ENCODE data around the gene VPS4A. TPM values are rescaled to one million over a fixed set of nuclear protein-coding genes. Genes with fewer than 3 reads are reported as not detected.
"Not testable (repeated sequence)": the region's sequence is repeated elsewhere in the genome, so short reads cannot be mapped to it uniquely, and the experiment has no call there.

The VPS4A gene
- total RNA-seq, 2 experiments from 2014 or later, result 32.3 to 34.9 TPM

GRCh38 chr16:69286941-69287713, 24.0 kb upstream of the VPS4A start:
- H3K4me3 Mint-ChIP-seq, result no peak overlapping the region
- no peak for DNase-seq
- CTCF ChIA-PET, result interaction anchor here (0.7 to 7.1 kb wide), 15 partner anchors 10 to 440 kb away, joined by 3 to 103 read pairs (median 4); partner anchors contain the start of genes CHTF8 and UTP4
- H3K27me3 Mint-ChIP-seq, result no peaks in the 10 kb centered on the region
- POLR2A ChIA-PET, result interaction anchor here (0.9 to 1.9 kb wide), 2 partner anchors 101 to 137 kb away, joined by 3 to 6 read pairs; partner anchors contain the start of gene SNTB2
- H3K4me1 Mint-ChIP-seq, result peaks cover 2% of the 10 kb centered on the region
- peaks cover 2% of the 10 kb centered on the region for H3K36me3 Mint-ChIP-seq (ENCODE audit: low read depth)
- no peaks in the 10 kb centered on the region for H3K9me3 Mint-ChIP-seq
- H3K27ac Mint-ChIP-seq, result no peak overlapping the region

- H3K27ac Mint-ChIP-seq; H3K4me1 Mint-ChIP-seq; H3K27me3 Mint-ChIP-seq; H3K4me3 Mint-ChIP-seq; POLR2A ChIA-PET; DNase-seq; H3K36me3 Mint-ChIP-seq (ENCODE audit: low read depth); H3K9me3 Mint-ChIP-seq: not testable (repeated sequence)
- CTCF ChIA-PET, result interaction anchor here (1.2 kb wide), 1 partner anchor 142 kb away, joined by 3 read pairs; no protein-coding TSS in a partner anchor
These were observed 19.5 kb upstream of the VPS4A start for GRCh38 chr16:69291657-69292056.

- H3K4me1 Mint-ChIP-seq, result no peaks in the 10 kb centered on the region
- no peaks in the 10 kb centered on the region for H3K27me3 Mint-ChIP-seq
- H3K9me3 Mint-ChIP-seq, result no peaks in the 10 kb centered on the region
- no peaks in the 10 kb centered on the region for H3K36me3 Mint-ChIP-seq (ENCODE audit: low read depth)
- DNase-seq, result no peak
- POLR2A ChIA-PET, result no interaction called here
- no peak overlapping the region for H3K27ac Mint-ChIP-seq
- H3K4me3 Mint-ChIP-seq, result no peak overlapping the region
- CTCF ChIA-PET, result interaction anchor here (0.6 kb wide), 1 partner anchor 189 kb away, joined by 4 read pairs; no protein-coding TSS in a partner anchor
These were observed 17.7 kb upstream of the VPS4A start for GRCh38 chr16:69293401-69293800.

- Mint-ChIP-seq H3K4me3 (no peak overlapping the region), H3K36me3 (ENCODE audit: low read depth) (no peaks in the 10 kb centered on the region), H3K27ac (no peak overlapping the region), H3K4me1 (no peaks in the 10 kb centered on the region), H3K27me3 (no peaks in the 10 kb centered on the region), H3K9me3 (no peaks in the 10 kb centered on the region)
- ChIA-PET POLR2A (no interaction called here), CTCF (interaction anchor here (0.6 kb wide), 1 partner anchor 189 kb away, joined by 4 read pairs; no protein-coding TSS in a partner anchor)
- DNase-seq, result no peak
These were observed 17.1 kb upstream of the VPS4A start for GRCh38 chr16:69294051-69294450.

- H3K27me3 Mint-ChIP-seq, H3K4me3 Mint-ChIP-seq: not testable (repeated sequence)
- CTCF ChIA-PET, result interaction anchor here (2.1 kb wide), 1 partner anchor 146 kb away, joined by 5 read pairs; no protein-coding TSS in a partner anchor
These were observed 14.4 kb upstream of the VPS4A start for GRCh38 chr16:69296771-69297170.

GRCh38 chr16:69298261-69298660, 12.9 kb upstream of the VPS4A start:
- no peaks in the 10 kb centered on the region for H3K4me1 Mint-ChIP-seq

More at GRCh38 chr16:69296771-69297170, 14.4 kb upstream of the VPS4A start:
- H3K9me3 Mint-ChIP-seq; H3K36me3 Mint-ChIP-seq (ENCODE audit: low read depth); DNase-seq; H3K4me1 Mint-ChIP-seq; H3K27ac Mint-ChIP-seq: not testable (repeated sequence)
- POLR2A ChIA-PET, result interaction anchor here (0.6 to 0.7 kb wide), 2 partner anchors 42 to 409 kb away, joined by 3 read pairs; no protein-coding TSS in a partner anchor

GRCh38 chr16:69301187-69301586, 10.0 kb upstream of the VPS4A start:
- H3K4me3 Mint-ChIP-seq, result no peak overlapping the region
- no peak for DNase-seq
- no peak overlapping the region for H3K27ac Mint-ChIP-seq
- no peaks in the 10 kb centered on the region for H3K27me3 Mint-ChIP-seq
- no peaks in the 10 kb centered on the region for H3K4me1 Mint-ChIP-seq
- H3K36me3 Mint-ChIP-seq (ENCODE audit: low read depth), result peaks cover 9% of the 10 kb centered on the region
- CTCF ChIA-PET, result interaction anchor here (1.2 kb wide), 1 partner anchor 152 kb away, joined by 3 read pairs; no protein-coding TSS in a partner anchor
- H3K9me3 Mint-ChIP-seq, result no peaks in the 10 kb centered on the region
- POLR2A ChIA-PET, result interaction anchor here (1.0 kb wide), 1 partner anchor 11 kb away, joined by 4 read pairs; the partner anchor contains the start of gene VPS4A

More at GRCh38 chr16:69298261-69298660, 12.9 kb upstream of the VPS4A start:
- DNase-seq, result no peak
- H3K27me3 Mint-ChIP-seq, result no peaks in the 10 kb centered on the region
- CTCF ChIA-PET, result interaction anchor here (0.6 kb wide), 1 partner anchor 166 kb away, joined by 3 read pairs; no protein-coding TSS in a partner anchor
- peaks cover 6% of the 10 kb centered on the region for H3K36me3 Mint-ChIP-seq (ENCODE audit: low read depth)
- no peaks in the 10 kb centered on the region for H3K9me3 Mint-ChIP-seq
- POLR2A ChIA-PET, result no interaction called here
- H3K4me3 Mint-ChIP-seq, result no peak overlapping the region
- H3K27ac Mint-ChIP-seq, result no peak overlapping the region

- no peak overlapping the region for H3K4me3 Mint-ChIP-seq
These were observed 9.3 kb upstream of the VPS4A start for GRCh38 chr16:69301861-69302260.

GRCh38 chr16:69302301-69302700, 8.8 kb upstream of the VPS4A start:
- no peak overlapping the region for H3K27ac Mint-ChIP-seq
- no peaks in the 10 kb centered on the region for H3K9me3 Mint-ChIP-seq
- no peaks in the 10 kb centered on the region for H3K27me3 Mint-ChIP-seq
- H3K4me3 Mint-ChIP-seq, result no peak overlapping the region
- CTCF ChIA-PET, result interaction anchor here (0.9 kb wide), 1 partner anchor 152 kb away, joined by 3 read pairs; no protein-coding TSS in a partner anchor
- POLR2A ChIA-PET, result interaction anchor here (0.6 kb wide), 1 partner anchor 595 kb away, joined by 3 read pairs; no protein-coding TSS in a partner anchor
- H3K36me3 Mint-ChIP-seq (ENCODE audit: low read depth), result peaks cover 9% of the 10 kb centered on the region
- H3K4me1 Mint-ChIP-seq, result no peaks in the 10 kb centered on the region
- DNase-seq, result no peak

More at GRCh38 chr16:69301861-69302260, 9.3 kb upstream of the VPS4A start:
- H3K27ac Mint-ChIP-seq, result no peak overlapping the region
- no peaks in the 10 kb centered on the region for H3K9me3 Mint-ChIP-seq
- H3K27me3 Mint-ChIP-seq, result no peaks in the 10 kb centered on the region
- no peaks in the 10 kb centered on the region for H3K4me1 Mint-ChIP-seq
- POLR2A ChIA-PET, result no interaction called here
- CTCF ChIA-PET, result interaction anchor here (0.9 to 1.2 kb wide), 2 partner anchors 152 kb away, joined by 3 read pairs; no protein-coding TSS in a partner anchor
- no peak for DNase-seq
- peaks cover 9% of the 10 kb centered on the region for H3K36me3 Mint-ChIP-seq (ENCODE audit: low read depth)

- no peak for DNase-seq
- Mint-ChIP-seq H3K4me3 (no peak overlapping the region), H3K4me1 (peaks cover 10% of the 10 kb centered on the region), H3K9me3 (no peaks in the 10 kb centered on the region), H3K27ac (no peak overlapping the region), H3K36me3 (ENCODE audit: low read depth) (peaks cover 15% of the 10 kb centered on the region), H3K27me3 (no peaks in the 10 kb centered on the region)
- ChIA-PET CTCF (no interaction called here), POLR2A (interaction anchor here (0.7 kb wide), 1 partner anchor 174 kb away, joined by 3 read pairs; the partner anchor contains the start of genes CHTF8 and UTP4)
These were observed 5.1 kb upstream of the VPS4A start for GRCh38 chr16:69306031-69306430.

GRCh38 chr16:69307091-69307490, 4.1 kb upstream of the VPS4A start:
- no peak overlapping the region for H3K4me3 Mint-ChIP-seq
- H3K27me3 Mint-ChIP-seq, result no peaks in the 10 kb centered on the region
- H3K9me3 Mint-ChIP-seq, result no peaks in the 10 kb centered on the region
- POLR2A ChIA-PET, result no interaction called here
- DNase-seq, result no peak
- CTCF ChIA-PET, result interaction anchor here (0.6 kb wide), 1 partner anchor 369 kb away, joined by 3 read pairs; no protein-coding TSS in a partner anchor
- no peak overlapping the region for H3K27ac Mint-ChIP-seq
- peaks cover 15% of the 10 kb centered on the region for H3K36me3 Mint-ChIP-seq (ENCODE audit: low read depth)
- peaks cover 12% of the 10 kb centered on the region for H3K4me1 Mint-ChIP-seq

- Mint-ChIP-seq H3K9me3 (no peaks in the 10 kb centered on the region), H3K36me3 (ENCODE audit: low read depth) (peaks cover 17% of the 10 kb centered on the region), H3K27ac (no peak overlapping the region), H3K4me3 (no peak overlapping the region), H3K4me1 (peaks cover 15% of the 10 kb centered on the region), H3K27me3 (no peaks in the 10 kb centered on the region)
- ChIA-PET POLR2A (no interaction called here), CTCF (no interaction called here)
- DNase-seq, result no peak
These were observed 3.3 kb upstream of the VPS4A start for GRCh38 chr16:69307856-69308255.

GRCh38 chr16:69309316-69309715, 1.8 kb upstream of the VPS4A start:
- peaks cover 24% of the 10 kb centered on the region for H3K4me1 Mint-ChIP-seq
- H3K4me3 Mint-ChIP-seq, result no peak overlapping the region
- H3K27ac Mint-ChIP-seq, result no peak overlapping the region
- no peaks in the 10 kb centered on the region for H3K27me3 Mint-ChIP-seq
- no peaks in the 10 kb centered on the region for H3K9me3 Mint-ChIP-seq
- peaks cover 27% of the 10 kb centered on the region for H3K36me3 Mint-ChIP-seq (ENCODE audit: low read depth)
- ChIA-PET CTCF (no interaction called here), POLR2A (interaction anchor here (0.9 to 1.2 kb wide), 2 partner anchors 17 to 30 kb away, joined by 3 read pairs; partner anchors contain the start of gene COG8)
- DNase-seq, result peak; percentile 14
